Stimulated activated CD4-positive, alpha-beta T cell treated with anti-CD3 and anti-CD28 coated beads, Interleukin-15, amount 100 ng/mL, for 1 hour (primary cell): ENCODE data around the gene TTC39C.
A peak's percentile ranks its signal among the peaks of the same experiment; 100 is the strongest.
"Not testable (repeated sequence)": the region's sequence is repeated elsewhere in the genome, so short reads cannot be mapped to it uniquely, and the experiment has no call there.

Experiments
- DNase-seq, 2 donors: peaks; one replicate each; pipeline ENCODE4 v3.0.0-alpha.2; 2020; ENCODE audit warnings: low read depth in 1 of 2, low spot score in 1 of 2

The TTC39C gene

GRCh38 chr18:24127735-24128134 is 113.2 kb downstream of the TTC39C start:
- DNase-seq, result no peak

- no peak for DNase-seq
Observed at GRCh38 chr18:24128700-24129099, 114.1 kb downstream of the TTC39C start.

- DNase-seq, result no peak
Observed at GRCh38 chr18:24130494-24130893, 115.9 kb downstream of the TTC39C start.

- DNase-seq, result no peak
Observed at GRCh38 chr18:24136967-24137373, 122.4 kb downstream of the TTC39C start.

GRCh38 chr18:24138409-24138788 is 123.8 kb downstream of the TTC39C start:
- DNase-seq, result no peak

GRCh38 chr18:24138789-24139616 is 124.4 kb downstream of the TTC39C start, which contains the start of gene CABYR:
Gene CABYR (plus strand): TSS chr18:24139062. CDS start chr18:24143115, 4,053 bp downstream.
- peak; percentile 44 to 59 for DNase-seq

- DNase-seq, result no peak
Observed at GRCh38 chr18:24140697-24141096, 126.1 kb downstream of the TTC39C start.

GRCh38 chr18:24142376-24142775 is 127.8 kb downstream of the TTC39C start:
- DNase-seq, result no peak

- DNase-seq, result not testable (repeated sequence)
Observed at GRCh38 chr18:24149591-24149990, 135.0 kb downstream of the TTC39C start.

GRCh38 chr18:24153397-24153796 is 138.8 kb downstream of the TTC39C start:
- DNase-seq, result no peak

- no peak for DNase-seq
Observed at GRCh38 chr18:24157855-24158254, 143.3 kb downstream of the TTC39C start.

- no peak for DNase-seq
Observed at GRCh38 chr18:24160086-24160485, 145.5 kb downstream of the TTC39C start.

- DNase-seq, result no peak
Observed at GRCh38 chr18:24161304-24161703, 146.8 kb downstream of the TTC39C start.

GRCh38 chr18:24168496-24168895 is 153.9 kb downstream of the TTC39C start:
- no peak for DNase-seq

- no peak for DNase-seq
Observed at GRCh38 chr18:24170360-24170759, 155.8 kb downstream of the TTC39C start.

- DNase-seq, result no peak
Observed at GRCh38 chr18:24173997-24174396, 159.4 kb downstream of the TTC39C start.

- peak in 1 of 2 donors; percentile 2 for DNase-seq
Observed at GRCh38 chr18:24176727-24177416, 162.3 kb downstream of the TTC39C start.

- DNase-seq, result no peak
Observed at GRCh38 chr18:24177499-24178133, 163.1 kb downstream of the TTC39C start.

- no peak for DNase-seq
Observed at GRCh38 chr18:24180048-24180447, 165.5 kb downstream of the TTC39C start.

- DNase-seq, result no peak
Observed at GRCh38 chr18:24181806-24182205, 167.3 kb downstream of the TTC39C start.
